Measurements from ENCODE around the gene TTC17. TPM values are rescaled to one million over a fixed set of nuclear protein-coding genes. Genes with fewer than 3 reads are reported as not detected.

Gene TTC17
- total RNA-seq, 2 donors from 2014 or later = 105 to 126 TPM

DNA sequence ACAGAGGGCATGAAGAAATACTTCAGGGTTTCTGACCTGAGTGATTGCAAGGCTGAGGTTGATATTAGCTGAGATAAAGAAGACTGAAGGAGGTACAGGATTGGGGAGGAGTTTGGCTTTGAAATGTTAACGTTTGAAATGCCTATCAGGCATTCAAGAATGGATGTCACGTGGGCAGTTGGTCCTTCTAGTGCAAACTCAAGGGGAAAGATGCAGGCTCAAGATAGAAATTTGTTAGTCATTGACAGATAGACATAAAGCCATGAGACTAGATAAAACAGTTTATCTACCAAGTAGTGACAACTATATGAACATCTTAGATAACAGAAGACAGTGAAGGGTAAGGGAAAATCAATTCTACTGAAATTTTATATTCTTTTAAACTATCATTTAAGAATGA, 23.1 kb downstream of the TTC17 start:
- TF ChIP-seq, protein P1, sequence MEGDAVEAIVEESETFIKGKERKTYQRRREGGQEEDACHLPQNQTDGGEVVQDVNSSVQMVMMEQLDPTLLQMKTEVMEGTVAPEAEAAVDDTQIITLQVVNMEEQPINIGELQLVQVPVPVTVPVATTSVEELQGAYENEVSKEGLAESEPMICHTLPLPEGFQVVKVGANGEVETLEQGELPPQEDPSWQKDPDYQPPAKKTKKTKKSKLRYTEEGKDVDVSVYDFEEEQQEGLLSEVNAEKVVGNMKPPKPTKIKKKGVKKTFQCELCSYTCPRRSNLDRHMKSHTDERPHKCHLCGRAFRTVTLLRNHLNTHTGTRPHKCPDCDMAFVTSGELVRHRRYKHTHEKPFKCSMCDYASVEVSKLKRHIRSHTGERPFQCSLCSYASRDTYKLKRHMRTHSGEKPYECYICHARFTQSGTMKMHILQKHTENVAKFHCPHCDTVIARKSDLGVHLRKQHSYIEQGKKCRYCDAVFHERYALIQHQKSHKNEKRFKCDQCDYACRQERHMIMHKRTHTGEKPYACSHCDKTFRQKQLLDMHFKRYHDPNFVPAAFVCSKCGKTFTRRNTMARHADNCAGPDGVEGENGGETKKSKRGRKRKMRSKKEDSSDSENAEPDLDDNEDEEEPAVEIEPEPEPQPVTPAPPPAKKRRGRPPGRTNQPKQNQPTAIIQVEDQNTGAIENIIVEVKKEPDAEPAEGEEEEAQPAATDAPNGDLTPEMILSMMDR (IDR thresholded peaks at IDR 0.05) = no peak
- no peak overlapping the region for H3K4me3 ChIP-seq
- ATAC-seq (ENCODE audit: insufficient number of reproducible peaks, low FRiP score, low read depth) (no peak), DNase-seq (ENCODE audit: low spot score) (no peak)
- H3K9me3 ChIP-seq = no peaks in the 10 kb centered on the region
- H3K27me3 ChIP-seq (replicated peaks; ENCODE audit: insufficient read depth) = no peaks in the 10 kb centered on the region
- no peaks in the 10 kb centered on the region for H3K4me1 ChIP-seq (ENCODE audit: control insufficient read depth in 1 of 2, low read depth in 2 of 2)
- no peak overlapping the region for H3K27ac ChIP-seq
- peaks cover 11% of the 10 kb centered on the region for H3K36me3 ChIP-seq

DNA sequence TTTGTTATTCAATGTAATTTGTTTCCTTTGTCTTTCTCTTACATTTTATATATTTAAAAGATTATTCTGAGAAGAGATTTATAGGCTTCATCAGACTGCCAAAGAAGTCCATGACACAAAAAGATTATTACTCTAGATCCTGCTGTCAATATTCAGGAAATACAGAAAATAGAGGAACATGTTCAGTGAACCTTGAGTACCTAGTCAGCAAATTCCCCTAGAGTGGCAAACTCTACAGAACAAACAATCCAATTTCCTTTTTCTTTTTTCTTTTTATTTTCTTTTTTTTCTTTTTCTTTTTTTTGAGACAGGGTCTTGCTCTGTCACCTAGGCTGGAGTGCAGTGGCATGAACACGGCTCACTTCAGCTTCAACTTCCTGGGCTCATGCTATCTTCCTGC, 23.9 kb downstream of the TTC17 start:
- Histone ChIP-seq H3K4me1 (ENCODE audit: control insufficient read depth in 1 of 2, low read depth in 2 of 2) (no peaks in the 10 kb centered on the region), H3K27me3 (replicated peaks; ENCODE audit: insufficient read depth) (no peaks in the 10 kb centered on the region), H3K9me3 (no peaks in the 10 kb centered on the region), H3K36me3 (peaks cover 12% of the 10 kb centered on the region), H3K4me3 (no peak overlapping the region), H3K27ac (no peak overlapping the region)
- DNase-seq (ENCODE audit: low spot score) (no peak), ATAC-seq (ENCODE audit: insufficient number of reproducible peaks, low FRiP score, low read depth) (no peak)
- TF ChIP-seq, protein P1 (IDR thresholded peaks at IDR 0.05) = no peak

DNA sequence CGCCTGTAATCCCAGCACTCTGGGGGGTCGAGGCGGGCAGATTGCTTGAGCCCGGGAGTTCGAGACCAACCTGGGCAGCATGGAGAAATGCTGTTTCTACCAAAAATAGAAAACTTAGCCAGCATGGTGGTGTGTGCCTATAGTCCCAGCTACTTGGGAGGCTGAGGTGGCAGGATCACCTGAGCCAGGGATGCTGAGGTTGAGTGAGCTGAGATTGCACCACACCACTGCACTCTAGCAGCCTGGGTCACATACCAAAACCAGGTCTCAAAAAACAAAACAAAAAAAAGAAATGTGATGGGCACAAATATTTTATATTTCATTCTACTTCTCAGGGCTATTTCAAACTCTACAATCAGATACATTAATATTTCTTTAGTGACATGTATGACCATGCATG, 25.7 kb downstream of the TTC17 start:
- TF ChIP-seq, protein P1 (IDR thresholded peaks at IDR 0.05) = no peak
- DNase-seq (ENCODE audit: low spot score) (no peak), ATAC-seq (ENCODE audit: insufficient number of reproducible peaks, low FRiP score, low read depth) (no peak)
- Histone ChIP-seq H3K27ac (no peak overlapping the region), H3K36me3 (peaks cover 9% of the 10 kb centered on the region), H3K27me3 (replicated peaks; ENCODE audit: insufficient read depth) (no peaks in the 10 kb centered on the region), H3K4me1 (ENCODE audit: control insufficient read depth in 1 of 2, low read depth in 2 of 2) (no peaks in the 10 kb centered on the region), H3K9me3 (no peaks in the 10 kb centered on the region), H3K4me3 (no peak overlapping the region)

DNA sequence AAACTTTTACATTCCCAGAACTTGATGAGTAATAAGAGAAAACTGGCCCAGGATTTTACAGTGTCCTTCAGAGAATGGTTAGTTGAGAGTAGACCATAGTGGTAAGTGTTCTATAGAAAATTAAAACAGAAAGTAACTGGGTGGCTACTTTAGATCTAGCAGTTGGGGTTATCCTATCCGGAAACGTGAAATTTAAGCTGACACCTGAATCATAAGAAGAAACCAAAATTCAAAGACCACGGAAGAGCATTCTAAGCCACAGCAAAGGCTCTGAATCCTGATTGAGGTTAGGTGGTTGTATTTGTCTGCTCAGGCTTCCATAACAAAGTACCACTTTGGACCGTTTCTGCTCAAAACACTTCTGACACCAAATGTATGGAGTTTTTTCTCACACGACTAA, 34.0 kb downstream of the TTC17 start:
- H3K36me3 ChIP-seq = peaks cover 24% of the 10 kb centered on the region
- no peaks in the 10 kb centered on the region for H3K27me3 ChIP-seq (replicated peaks; ENCODE audit: insufficient read depth)
- TF ChIP-seq, protein P1 (IDR thresholded peaks at IDR 0.05) = no peak
- DNase-seq (ENCODE audit: low spot score) (no peak), ATAC-seq (ENCODE audit: insufficient number of reproducible peaks, low FRiP score, low read depth) (no peak)
- no peak overlapping the region for H3K27ac ChIP-seq
- no peaks in the 10 kb centered on the region for H3K4me1 ChIP-seq (ENCODE audit: control insufficient read depth in 1 of 2, low read depth in 2 of 2)
- H3K9me3 ChIP-seq = no peaks in the 10 kb centered on the region
- H3K4me3 ChIP-seq = no peak overlapping the region

DNA sequence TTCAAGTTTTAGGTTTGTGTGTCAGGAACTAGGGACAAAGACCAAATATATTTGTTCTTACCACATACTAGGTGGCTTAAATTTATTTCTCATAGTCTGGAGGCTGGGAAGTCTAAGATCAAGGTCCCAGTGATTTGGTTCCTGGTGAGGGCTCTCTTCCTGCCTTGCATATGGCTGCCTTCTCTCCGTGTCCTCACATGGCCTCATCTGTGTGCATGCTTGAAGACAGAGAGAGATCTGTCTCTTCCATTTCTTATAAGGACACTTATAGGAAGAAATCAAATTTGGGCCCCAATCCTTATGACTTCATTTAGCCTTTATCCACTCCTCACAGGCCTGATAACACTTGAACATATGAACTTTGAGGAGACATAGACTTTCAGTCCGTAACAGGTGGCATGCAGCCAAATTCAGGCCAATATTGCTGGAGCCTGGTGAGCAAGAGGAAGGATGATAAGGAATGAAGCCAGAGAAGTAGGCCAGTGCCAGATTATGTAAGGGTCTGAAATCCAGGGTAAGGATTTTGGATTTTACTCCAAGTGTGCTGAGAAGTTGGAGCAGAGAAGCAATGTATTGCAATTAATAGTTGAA, 35.1 kb downstream of the TTC17 start:
- H3K4me3 ChIP-seq = no peak overlapping the region
- TF ChIP-seq, protein P1 (IDR thresholded peaks at IDR 0.05) = no peak
- ATAC-seq (ENCODE audit: insufficient number of reproducible peaks, low FRiP score, low read depth) (no peak), DNase-seq (ENCODE audit: low spot score) (no peak)
- H3K9me3 ChIP-seq = no peaks in the 10 kb centered on the region
- no peak overlapping the region for H3K27ac ChIP-seq
- peaks cover 35% of the 10 kb centered on the region for H3K36me3 ChIP-seq
- H3K27me3 ChIP-seq (replicated peaks; ENCODE audit: insufficient read depth) = no peaks in the 10 kb centered on the region
- no peaks in the 10 kb centered on the region for H3K4me1 ChIP-seq (ENCODE audit: control insufficient read depth in 1 of 2, low read depth in 2 of 2)
